ENCODE data around the gene BRAP.

DNA sequence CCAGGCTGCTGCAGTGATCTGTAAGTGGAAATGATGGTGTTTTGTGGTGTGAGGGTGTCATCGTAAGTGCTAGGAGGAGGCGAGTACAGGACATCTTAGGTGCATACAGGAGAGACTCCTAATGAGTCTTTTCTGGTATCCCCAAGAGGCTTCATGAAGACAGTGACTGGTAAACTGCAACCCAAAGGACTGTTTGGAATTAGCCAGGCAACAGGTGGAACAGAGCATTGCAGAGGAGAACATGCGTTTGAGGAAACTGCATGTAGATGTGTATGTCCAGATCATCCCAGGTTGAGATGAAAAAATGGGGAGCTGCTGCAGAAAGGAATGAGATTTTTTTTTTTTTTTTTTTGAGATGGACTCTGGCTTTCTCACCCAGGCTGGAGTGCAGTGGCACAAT lies 5.5 kb upstream of the BRAP start:
- no peak for TF ChIP-seq SUZ12 (IDR thresholded peaks at IDR 0.05; ENCODE audit: unreplicated experiment)
- no peak for TF ChIP-seq JUNB (IDR thresholded peaks at IDR 0.05)
- no peak for TF ChIP-seq RFX5 (IDR thresholded peaks at IDR 0.05; ENCODE audit: low read depth, low read length)
- TF ChIP-seq, protein P1, sequence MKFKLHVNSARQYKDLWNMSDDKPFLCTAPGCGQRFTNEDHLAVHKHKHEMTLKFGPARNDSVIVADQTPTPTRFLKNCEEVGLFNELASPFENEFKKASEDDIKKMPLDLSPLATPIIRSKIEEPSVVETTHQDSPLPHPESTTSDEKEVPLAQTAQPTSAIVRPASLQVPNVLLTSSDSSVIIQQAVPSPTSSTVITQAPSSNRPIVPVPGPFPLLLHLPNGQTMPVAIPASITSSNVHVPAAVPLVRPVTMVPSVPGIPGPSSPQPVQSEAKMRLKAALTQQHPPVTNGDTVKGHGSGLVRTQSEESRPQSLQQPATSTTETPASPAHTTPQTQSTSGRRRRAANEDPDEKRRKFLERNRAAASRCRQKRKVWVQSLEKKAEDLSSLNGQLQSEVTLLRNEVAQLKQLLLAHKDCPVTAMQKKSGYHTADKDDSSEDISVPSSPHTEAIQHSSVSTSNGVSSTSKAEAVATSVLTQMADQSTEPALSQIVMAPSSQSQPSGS (IDR thresholded peaks at IDR 0.05; ENCODE audit: low read length): no peak
- no peak for TF ChIP-seq MYC (IDR thresholded peaks at IDR 0.05; ENCODE audit: insufficient read depth, insufficient read length, insufficient replicate concordance, low read length, severe bottlenecking)
- TF ChIP-seq HDGF (IDR thresholded peaks at IDR 0.05): no peak
- TF ChIP-seq EZH2 (IDR thresholded peaks at IDR 0.05; ENCODE audit: borderline replicate concordance, control insufficient read depth, low read depth, low read length): no peak
- TF ChIP-seq, protein P2, sequence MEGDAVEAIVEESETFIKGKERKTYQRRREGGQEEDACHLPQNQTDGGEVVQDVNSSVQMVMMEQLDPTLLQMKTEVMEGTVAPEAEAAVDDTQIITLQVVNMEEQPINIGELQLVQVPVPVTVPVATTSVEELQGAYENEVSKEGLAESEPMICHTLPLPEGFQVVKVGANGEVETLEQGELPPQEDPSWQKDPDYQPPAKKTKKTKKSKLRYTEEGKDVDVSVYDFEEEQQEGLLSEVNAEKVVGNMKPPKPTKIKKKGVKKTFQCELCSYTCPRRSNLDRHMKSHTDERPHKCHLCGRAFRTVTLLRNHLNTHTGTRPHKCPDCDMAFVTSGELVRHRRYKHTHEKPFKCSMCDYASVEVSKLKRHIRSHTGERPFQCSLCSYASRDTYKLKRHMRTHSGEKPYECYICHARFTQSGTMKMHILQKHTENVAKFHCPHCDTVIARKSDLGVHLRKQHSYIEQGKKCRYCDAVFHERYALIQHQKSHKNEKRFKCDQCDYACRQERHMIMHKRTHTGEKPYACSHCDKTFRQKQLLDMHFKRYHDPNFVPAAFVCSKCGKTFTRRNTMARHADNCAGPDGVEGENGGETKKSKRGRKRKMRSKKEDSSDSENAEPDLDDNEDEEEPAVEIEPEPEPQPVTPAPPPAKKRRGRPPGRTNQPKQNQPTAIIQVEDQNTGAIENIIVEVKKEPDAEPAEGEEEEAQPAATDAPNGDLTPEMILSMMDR (IDR thresholded peaks at IDR 0.05 in 2 of 3, conservative IDR thresholded peaks at IDR 0.05 in 1 of 3; ENCODE audit: control insufficient read depth in 2 of 3, extremely low read depth in 1 of 3, insufficient read depth in 1 of 3, low read depth in 3 of 3, low read length in 3 of 3): no peak
- TF ChIP-seq ZBTB33 (IDR thresholded peaks at IDR 0.05): no peak
- no peak for TF ChIP-seq POLR2AphosphoS5 (IDR thresholded peaks at IDR 0.05; ENCODE audit: low read length)
- TF ChIP-seq ASH2L (IDR thresholded peaks at IDR 0.05; ENCODE audit: borderline replicate concordance, low read depth): no peak

Measured in GM12878 (cell line).